ENCODE data around the gene APOE. TPM values are rescaled to one million over a fixed set of nuclear protein-coding genes. Genes with fewer than 3 reads are reported as not detected.
"Not testable (repeated sequence)": the region's sequence is repeated elsewhere in the genome, so short reads cannot be mapped to it uniquely, and the experiment has no call there.

Gene APOE
- 0.14 and 0.86 TPM in 2 replicates for total RNA-seq (2014; rRNA removed; shearing (Covaris generic))

- DNase-seq (ENCODE audit: low spot score), result no peak
These were observed at the start of gene APOE for GRCh38 chr19:44905437-44906160. Gene APOE (plus strand): TSS chr19:44905796. CDS start chr19:44906625, 829 bp downstream.

GRCh38 chr19:44856421-44857083 is 49.0 kb upstream of the APOE start:
- DNase-seq (ENCODE audit: low spot score), result no peak

- DNase-seq (ENCODE audit: low spot score), result no peak
These were observed 47.8 kb upstream of the APOE start for GRCh38 chr19:44857837-44858236.

- not testable (repeated sequence) for DNase-seq (ENCODE audit: low spot score)
These were observed 44.0 kb upstream of the APOE start for GRCh38 chr19:44861576-44861975.

- no peak for DNase-seq (ENCODE audit: low spot score)
These were observed 41.6 kb upstream of the APOE start for GRCh38 chr19:44863990-44864389.

GRCh38 chr19:44865196-44865767 is 40.3 kb upstream of the APOE start:
- no peak for DNase-seq (ENCODE audit: low spot score)

GRCh38 chr19:44866664-44867063 is 38.9 kb upstream of the APOE start:
- DNase-seq (ENCODE audit: low spot score), result no peak

GRCh38 chr19:44867578-44867977 is 38.0 kb upstream of the APOE start:
- DNase-seq (ENCODE audit: low spot score), result no peak

- peak; percentile 61 for DNase-seq (ENCODE audit: low spot score)
These were observed 35.7 kb upstream of the APOE start for GRCh38 chr19:44869733-44870470.

- no peak for DNase-seq (ENCODE audit: low spot score)
These were observed 33.8 kb upstream of the APOE start for GRCh38 chr19:44871809-44872208.

- DNase-seq (ENCODE audit: low spot score), result no peak
These were observed 32.9 kb upstream of the APOE start for GRCh38 chr19:44872661-44873060.

GRCh38 chr19:44874317-44874716 is 31.3 kb upstream of the APOE start:
- no peak for DNase-seq (ENCODE audit: low spot score)

- DNase-seq (ENCODE audit: low spot score), result peak; percentile 53
These were observed 29.7 kb upstream of the APOE start for GRCh38 chr19:44875666-44876451.

- no peak for DNase-seq (ENCODE audit: low spot score)
These were observed 28.6 kb upstream of the APOE start for GRCh38 chr19:44876930-44877535.

- no peak for DNase-seq (ENCODE audit: low spot score)
These were observed 27.3 kb upstream of the APOE start for GRCh38 chr19:44878120-44878865.

GRCh38 chr19:44879309-44880065 is 26.1 kb upstream of the APOE start:
- no peak for DNase-seq (ENCODE audit: low spot score)

GRCh38 chr19:44882063-44882462 is 23.5 kb upstream of the APOE start:
- no peak for DNase-seq (ENCODE audit: low spot score)

- DNase-seq (ENCODE audit: low spot score), result not testable (repeated sequence)
These were observed 22.8 kb upstream of the APOE start for GRCh38 chr19:44882619-44883397.

GRCh38 chr19:44883922-44884321 is 21.7 kb upstream of the APOE start:
- DNase-seq (ENCODE audit: low spot score), result no peak

All from A172 (cell line).